ENCODE measurements around the gene OTOGL.

OTOGL gene

GRCh38 chr12:80401191-80401590 is 301.9 kb downstream of the OTOGL start:
- no peak for DNase-seq

- no peak for DNase-seq
Measured at GRCh38 chr12:80404629-80405028, 305.3 kb downstream of the OTOGL start.

- DNase-seq, result no peak
Measured at GRCh38 chr12:80406253-80406652, 306.9 kb downstream of the OTOGL start.

GRCh38 chr12:80411787-80412186 is 312.4 kb downstream of the OTOGL start:
- DNase-seq, result no peak

- no peak for DNase-seq
Measured at GRCh38 chr12:80412343-80412953, 313.1 kb downstream of the OTOGL start.

- no peak for DNase-seq
Measured at GRCh38 chr12:80413462-80413861, 314.1 kb downstream of the OTOGL start.

- no peak for DNase-seq
Measured at GRCh38 chr12:80415466-80415865, 316.1 kb downstream of the OTOGL start.

- DNase-seq, result no peak
Measured at GRCh38 chr12:80419644-80420043, 320.3 kb downstream of the OTOGL start.

GRCh38 chr12:80420075-80420474 is 320.7 kb downstream of the OTOGL start:
- DNase-seq, result no peak

GRCh38 chr12:80422550-80422949 is 323.2 kb downstream of the OTOGL start:
- no peak for DNase-seq

All from CD4-positive, alpha-beta T cell treated with Interleukin-6 for 4 hours (primary cell).